Measurements from ENCODE around the gene JAKMIP2.
"Not testable (repeated sequence)": the region's sequence is repeated elsewhere in the genome, so short reads cannot be mapped to it uniquely, and the experiment has no call there.

The JAKMIP2 gene

DNA sequence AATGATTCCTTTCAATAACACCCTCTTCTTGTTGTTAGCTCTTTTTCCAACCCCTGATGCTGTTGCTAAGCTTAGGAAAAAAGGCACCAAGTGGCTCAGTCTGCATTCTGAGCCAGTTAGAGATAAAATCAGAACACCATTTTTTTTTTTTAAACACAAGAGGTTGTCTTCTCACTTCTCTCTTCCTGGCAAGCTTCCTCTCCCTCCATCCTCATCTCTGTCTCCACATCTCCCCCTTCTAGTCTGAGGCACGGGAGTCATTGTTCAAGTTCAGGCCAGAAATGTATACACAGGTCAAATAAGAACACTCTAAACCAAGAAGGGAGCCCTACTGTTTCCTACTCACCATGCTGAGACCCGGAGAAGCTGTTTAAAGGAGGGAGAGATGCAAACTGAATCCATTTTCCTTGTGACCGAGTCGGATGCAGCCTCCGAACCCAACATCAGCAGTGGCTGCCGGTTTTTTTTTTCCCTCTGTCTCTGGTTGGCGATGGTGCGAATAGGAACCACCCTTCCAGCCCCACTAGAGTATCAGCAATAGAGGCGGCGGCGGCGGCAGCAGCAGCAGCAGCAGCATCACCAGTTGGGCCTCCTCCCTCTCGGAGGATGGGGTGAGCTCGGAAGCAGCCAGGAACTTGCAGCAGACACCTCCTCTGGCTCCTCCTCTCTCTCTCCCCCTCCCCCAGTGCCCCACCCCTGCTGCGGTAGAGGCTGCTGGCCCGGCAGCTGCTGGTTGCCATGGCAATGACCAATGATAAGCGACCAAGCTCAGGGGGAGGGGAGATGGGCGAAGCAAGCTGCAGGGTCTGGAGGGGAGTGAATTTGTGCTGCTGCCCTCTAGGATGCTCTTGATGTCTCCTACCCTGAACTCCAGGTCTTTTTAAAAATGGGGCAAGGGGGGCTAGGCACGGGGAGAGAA, at the start of gene JAKMIP2:
Gene JAKMIP2 (minus strand): TSS at position 619 of the 919 bp plus-strand sequence. CDS start 110,922 bp downstream, outside the sequence.
- DNase-seq, result peak; percentile 63

DNA sequence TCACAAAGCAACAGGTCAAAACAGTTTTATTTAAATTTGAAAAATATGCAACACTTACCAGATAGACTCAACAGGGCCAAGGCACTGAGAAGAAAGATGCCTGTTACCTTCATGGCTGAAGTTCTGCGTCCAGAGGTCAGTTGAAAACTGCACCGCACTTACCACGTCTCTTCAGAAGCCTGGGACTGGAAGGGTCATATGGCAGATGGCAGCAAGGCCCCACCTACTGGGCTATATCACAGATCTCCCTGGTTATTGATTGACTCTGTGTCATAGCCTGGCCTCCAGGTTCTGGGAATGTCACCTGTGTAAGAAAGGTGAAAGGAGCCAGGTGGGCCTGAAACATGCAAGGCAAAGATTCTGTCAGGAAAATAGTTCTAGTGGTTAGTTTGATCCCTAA, 48.9 kb upstream of the JAKMIP2 start, which contains the start of gene SPINK1:
Gene SPINK1 (minus strand): TSS at position 207 of the 400 bp plus-strand sequence. CDS start 94 bp downstream, at position 113.
- no peak for DNase-seq

DNA sequence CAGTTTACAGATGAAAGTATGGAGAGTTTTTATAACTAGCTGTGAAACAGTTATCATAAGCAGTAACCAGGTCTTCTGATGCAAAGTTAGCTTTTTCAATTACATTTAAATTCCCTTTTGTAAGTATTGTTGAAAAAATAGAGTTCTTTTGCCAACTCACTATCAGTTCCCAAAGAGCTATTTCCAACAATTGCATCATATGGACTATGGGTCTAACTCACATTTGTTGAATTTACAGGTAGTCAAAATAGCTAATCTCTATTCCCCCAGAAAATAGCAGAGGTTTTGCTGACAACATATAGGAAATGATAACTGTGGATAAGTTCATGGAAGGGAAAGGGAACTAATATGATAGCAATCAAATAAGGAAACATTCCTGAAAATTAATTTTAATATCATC, 47.5 kb upstream of the JAKMIP2 start:
- DNase-seq, result no peak

DNA sequence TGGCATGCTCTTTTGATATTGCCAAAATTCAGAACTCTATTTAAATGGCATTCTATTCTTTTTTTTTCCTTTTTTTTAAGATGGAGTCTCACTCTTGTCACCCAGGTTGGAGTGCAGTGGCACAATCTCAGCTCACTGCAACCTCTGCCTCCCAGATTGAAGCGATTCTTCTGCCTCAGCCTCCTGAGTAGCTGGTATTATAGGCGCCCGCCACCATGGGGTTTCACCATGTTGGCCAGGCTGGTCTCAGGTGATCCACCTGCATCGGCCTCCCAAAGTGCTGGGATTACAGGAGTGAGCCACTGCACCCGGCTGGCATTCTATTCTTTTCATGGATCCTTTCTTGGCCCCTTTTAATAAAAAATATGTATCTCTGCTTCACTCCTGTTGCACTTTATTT, 44.5 kb upstream of the JAKMIP2 start:
- not testable (repeated sequence) for DNase-seq

DNA sequence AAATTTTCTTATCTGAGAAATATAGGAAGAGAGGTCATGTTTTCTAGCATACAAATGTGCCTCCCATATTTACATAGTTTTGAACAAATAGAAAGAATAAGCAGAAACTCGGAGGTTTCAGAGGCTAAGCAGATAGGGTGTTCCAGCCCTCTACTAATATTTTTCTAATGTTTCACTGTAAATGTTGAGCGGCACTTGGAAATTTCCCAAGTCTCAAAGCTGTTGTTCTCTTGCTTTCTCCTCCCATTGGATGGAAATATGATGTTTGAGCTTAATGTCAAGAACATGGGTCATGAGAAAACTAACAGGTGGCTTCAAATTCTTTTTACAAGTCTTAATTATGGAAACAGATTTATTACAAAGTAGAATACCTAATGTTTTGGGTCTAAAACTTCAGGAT, 43.8 kb upstream of the JAKMIP2 start:
- DNase-seq, result no peak

DNA sequence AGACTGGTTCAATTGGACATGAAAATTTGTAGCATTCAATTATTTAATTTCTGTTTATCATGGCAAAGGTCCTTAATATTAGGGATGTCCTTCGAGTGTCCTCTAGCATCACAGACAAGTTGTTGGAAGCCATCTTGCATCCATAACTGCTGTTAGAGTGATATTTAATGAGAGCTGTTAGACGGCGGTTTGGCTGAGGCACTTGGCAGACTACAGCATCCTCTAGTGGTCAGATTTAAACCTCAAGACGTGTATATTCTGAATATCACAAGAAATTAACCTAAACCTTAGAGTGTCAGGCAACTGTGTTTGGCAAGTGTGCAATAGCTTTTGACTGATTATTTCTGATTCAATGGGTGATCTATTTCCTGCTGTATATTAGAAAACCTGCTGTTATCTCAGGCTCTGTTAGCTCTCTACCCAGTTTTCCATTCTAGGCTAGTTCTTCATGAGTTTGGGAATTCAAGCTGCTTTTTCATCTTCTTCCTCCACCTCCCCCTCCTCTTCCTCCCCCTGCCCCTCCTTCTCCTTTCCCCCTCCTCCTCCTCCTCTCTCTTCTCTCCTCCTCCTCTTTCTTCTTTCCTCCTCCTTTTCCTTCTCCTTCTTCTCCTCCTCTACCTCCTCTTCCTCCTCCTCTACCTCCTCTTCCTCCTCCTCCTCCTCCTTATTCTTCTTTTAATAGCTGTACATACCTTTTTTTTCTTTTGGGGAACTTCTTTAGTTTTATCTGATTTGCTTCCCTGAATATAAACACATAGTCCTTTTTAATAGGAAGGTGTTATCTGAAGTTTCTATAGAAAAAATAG, 40.4 kb upstream of the JAKMIP2 start:
- no peak for DNase-seq

DNA sequence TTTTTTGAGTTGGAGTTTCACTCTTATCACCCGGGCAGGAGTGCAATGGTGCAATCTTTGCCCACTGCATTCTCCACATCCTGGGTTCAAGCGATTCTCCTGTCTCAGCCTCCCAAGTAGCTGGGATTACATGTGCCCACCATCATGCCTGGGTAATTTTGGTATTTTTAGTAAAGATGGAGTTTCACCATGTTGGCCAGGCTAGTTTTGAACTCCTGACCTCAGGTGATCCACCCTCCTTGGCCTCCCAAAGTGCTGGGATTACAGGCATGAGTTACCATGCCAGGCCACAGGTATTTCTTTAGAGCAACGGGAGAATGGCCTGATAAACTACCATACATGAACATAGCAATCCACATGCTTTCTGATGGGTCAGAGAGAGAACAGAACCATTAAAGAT, 39.7 kb upstream of the JAKMIP2 start:
- not testable (repeated sequence) for DNase-seq

DNA sequence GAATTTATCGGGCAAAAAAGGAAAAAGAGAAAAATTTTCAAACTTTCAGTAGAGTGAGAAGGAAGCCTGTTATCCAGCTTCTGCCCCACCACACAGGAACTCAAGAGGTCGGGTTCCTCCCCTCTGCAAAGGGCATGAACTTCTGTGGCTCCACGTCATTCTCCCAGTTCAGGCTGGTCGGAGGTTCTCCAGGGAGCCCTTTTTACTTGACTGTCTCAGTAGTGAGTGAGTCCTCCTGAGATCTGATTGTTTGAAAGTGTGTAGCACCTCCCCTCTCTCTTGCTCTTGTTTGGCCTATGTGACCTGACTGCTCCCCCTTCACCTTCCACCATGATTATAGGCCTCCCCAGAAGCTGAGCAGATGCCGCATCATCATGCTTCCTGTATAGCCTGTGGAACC, 39.2 kb upstream of the JAKMIP2 start:
- DNase-seq, result no peak

DNA sequence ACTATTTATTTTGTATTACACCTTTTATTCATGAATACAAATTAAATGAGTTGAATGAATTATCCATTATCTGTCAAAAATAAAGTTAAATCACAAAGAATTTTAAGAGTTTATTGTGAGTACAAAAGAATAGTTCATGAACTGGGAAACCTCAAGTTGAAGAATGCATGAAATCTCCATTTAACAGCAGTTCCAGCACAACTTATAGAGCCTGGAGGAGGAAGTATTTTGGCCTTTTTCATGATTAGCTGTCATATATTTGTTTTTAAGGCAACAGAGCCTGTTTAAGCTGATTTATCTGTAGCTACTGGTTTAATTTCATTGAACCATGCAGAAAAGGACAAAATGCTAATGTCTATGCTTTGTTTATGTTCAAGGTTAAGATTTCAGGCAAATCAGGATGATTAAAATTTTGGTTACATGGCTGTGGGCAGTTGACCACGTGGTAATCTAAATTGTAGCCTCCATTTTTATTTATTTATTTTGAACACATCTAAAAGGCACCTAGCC, 36.8 kb upstream of the JAKMIP2 start:
- DNase-seq, result no peak

DNA sequence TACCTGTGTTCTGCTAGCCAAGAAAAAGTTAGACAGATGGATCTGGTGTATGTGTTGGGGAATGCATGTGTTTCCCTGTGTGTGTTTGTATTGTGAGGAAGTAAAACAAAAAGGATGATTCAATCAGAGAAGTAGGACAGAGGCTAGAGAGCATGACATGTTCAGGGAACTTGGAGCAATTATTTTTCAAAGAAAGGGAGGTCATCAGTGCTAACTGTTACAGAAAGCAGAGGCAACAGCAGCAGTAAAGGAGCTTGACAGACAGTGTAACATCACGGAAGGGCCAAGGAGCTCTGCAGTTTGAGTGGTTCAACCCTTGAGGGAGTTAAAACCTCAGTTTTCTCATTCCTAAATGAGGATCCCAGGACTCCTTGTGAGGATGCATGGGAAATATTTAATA, 35.8 kb upstream of the JAKMIP2 start:
- no peak for DNase-seq

DNA sequence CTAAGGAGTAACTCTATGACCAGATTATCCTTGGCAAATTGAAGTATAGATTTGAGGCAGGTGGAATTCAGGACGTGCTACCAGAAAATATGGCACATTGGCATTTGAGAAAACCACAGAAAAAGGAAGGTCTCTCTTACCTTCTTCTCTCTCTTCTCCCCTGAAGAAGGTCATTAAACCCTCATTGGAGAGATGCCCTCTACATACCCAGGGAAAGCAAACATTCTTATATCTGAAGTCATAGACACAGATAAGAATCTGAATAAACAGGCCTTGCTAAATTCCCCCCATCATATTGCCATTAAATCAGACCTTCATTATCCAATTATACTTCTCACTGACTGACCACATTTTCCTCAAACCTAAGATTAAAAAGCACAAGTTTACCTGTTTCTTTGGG, 31.2 kb upstream of the JAKMIP2 start:
- no peak for DNase-seq

DNA sequence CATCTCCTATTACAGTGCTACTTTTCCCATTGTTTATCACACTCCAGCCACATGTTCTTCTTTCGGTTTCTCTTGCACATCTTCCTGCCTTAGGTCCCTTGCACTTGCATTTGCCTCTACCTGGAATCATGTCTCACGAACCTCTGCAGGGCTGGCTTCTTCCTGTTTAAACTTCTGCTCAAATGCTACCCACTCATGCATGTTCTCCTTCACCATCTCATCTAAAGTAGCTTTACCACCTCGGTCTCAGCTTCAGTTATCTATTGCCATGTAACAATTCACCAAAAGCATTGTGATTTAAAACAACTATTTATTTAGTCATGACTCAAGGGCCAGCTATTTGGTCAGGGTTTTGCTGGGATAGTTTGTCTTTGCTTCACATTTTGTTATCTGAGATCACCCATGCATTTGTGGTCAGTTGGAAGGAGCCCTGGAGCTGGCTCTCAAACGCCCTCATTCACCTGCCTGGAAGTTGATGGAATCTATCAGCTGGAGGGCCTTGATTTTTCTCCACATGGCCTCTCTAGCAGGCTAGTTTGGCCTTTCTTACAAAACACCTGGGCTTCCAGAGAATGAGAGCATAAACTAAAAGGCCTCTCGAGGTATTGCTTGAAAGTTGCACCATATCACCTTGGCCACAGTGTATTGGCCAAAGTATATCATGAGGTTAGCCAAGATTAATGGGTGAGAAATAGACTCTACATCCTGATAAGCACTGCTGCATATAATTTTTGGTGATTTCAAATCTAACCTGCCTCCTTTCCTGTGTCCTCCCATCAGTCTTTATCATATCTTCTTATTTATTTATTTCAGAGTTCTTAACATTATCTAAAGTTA, 27.5 kb upstream of the JAKMIP2 start:
- DNase-seq, result no peak

DNA sequence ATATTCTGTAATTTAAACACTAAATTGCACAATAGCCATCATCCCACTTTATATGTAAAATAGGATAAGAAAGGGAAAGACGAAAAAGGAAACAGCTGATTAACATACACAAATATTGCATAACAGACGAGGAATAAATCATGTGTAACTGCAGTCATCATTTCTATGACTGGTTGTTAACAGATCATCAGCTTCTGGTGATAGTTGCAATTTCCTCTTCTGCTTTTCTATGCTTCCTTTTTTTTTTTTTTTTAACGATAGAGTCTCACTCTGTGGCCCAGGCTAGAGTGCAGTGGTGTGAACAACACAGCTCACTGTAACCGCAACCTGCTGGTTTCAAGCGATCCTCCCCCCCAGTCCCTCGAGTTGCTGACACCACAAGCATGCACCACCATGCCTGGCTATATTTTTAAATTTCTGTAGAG, 22.5 kb upstream of the JAKMIP2 start:
- DNase-seq, result no peak

DNA sequence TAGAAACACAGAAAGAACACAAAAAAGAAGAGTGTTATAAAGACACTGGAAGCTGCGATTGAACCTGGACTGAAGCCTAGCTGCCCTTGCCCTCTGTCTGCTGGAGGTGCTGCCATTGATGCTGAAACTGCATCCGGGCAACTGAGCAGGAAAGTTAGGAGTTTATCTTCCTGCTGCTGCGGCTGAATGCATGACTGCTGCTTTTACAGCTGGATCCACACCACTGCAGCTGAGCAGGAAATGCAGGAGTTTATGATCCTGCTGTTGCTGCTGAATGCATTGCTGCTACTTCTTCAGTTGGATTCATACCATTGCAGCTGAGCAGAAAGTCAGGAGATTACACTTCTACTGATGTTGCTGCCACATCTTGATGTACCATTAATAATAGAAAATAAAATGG, 21.8 kb upstream of the JAKMIP2 start:
- DNase-seq, result no peak

DNA sequence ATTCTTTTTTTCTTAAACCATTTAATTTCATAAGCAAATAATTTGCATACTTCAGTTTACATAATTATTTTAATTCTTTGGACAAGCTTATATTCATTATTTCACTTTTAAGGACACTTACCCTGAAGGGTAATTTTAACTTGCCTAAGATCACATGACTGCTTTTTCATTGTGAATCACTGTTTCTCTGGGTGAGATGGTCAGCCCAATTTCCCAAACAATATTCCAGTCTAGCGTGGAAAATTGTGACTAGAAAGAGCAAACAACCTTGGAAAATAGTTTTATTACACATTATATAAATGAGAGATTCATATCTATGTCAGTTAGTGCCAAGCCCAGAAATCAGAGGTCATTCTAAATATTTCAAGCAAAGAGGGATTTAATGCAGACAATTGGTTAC, 21.4 kb upstream of the JAKMIP2 start:
- no peak for DNase-seq

DNA sequence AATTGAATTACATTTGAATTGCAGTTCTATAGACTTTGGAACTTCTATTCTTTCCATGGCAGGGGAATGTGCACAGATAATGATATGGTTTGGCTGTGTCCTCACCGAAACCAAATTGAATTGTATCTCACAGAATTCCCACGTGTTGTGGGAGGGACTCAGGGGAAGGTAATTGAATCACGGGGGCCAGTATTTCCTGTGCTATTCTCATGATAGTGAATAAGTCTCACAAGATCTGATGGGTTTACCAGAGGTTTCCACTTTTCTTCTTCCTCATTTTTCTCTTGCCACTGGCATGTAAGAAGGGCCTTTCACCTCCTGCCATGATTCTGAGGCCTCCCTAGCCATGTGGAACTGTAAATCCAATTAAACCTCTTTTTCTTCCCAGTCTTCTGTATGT, 20.6 kb upstream of the JAKMIP2 start:
- DNase-seq, result not testable (repeated sequence)

DNA sequence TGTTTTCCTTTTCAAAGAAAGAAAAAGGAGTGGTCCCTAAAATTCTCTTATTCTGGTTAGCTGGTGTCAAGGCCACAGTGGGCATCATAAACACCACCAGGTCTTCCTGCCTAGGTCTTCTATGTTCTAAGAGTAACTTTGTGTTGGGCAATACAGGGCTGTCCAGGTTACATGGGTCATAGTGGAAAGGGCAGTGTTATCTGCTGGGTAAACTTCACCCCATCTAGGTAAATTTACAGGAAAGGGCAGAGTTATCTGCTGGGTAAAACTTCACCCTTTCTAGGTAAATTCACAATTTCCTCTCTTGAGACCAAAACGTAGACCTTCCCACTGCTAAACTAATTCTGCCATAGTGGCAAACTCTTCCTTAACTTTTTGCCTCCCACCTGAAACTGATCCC, 18.9 kb upstream of the JAKMIP2 start:
- DNase-seq, result no peak

DNA sequence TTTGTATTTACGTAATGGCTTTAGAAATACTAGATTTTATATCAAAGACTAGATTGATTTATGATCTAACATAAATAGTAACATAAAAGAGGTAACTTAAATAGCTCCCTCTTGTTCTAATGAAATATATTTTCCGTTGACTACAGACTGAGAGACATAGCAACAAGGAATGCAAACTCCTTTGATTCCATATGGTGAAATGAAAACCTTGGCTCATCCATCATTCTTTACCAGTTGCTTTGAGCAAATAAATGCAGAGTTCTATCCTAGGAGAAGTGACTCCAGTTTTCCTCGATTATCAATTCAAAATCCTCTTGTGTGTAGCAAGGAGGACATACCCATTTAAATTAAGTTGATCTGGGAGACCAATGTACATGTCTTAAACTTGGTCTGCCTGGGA, 18.0 kb upstream of the JAKMIP2 start:
- DNase-seq, result no peak

DNA sequence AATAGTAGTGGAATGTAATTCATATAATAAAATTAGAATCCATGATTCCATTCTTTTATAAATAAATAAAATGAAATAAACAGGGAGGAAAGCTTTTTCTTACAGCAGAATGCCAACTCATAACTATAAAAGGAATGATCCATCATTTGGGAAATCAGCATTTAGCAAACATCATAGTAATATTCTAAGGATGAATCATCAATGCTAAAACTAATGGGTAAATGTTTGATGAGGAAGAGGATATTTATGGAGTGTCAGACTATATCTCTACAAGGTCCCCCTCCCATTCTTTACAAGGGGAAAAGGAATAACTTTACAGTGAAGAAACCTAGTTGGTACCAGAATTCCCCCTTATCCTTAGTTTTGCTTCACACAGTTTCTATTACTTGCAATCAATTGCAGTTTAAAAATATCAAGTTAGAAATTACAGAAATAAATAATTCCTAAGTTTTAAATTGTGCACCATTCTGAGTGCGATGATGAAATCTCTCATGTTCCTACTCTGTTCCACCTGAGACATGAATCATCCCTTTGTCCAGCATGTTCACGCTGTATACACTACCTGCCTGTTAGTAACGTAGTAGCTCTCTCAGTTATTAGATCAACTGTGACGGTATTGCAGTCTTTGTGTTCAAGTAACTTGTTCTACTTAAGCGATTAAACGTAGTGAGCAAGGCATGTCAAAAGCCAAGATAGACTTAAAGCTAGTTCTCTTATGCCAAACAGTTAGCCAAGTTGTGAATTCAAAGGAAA, 14.2 kb upstream of the JAKMIP2 start:
- DNase-seq, result no peak

DNA sequence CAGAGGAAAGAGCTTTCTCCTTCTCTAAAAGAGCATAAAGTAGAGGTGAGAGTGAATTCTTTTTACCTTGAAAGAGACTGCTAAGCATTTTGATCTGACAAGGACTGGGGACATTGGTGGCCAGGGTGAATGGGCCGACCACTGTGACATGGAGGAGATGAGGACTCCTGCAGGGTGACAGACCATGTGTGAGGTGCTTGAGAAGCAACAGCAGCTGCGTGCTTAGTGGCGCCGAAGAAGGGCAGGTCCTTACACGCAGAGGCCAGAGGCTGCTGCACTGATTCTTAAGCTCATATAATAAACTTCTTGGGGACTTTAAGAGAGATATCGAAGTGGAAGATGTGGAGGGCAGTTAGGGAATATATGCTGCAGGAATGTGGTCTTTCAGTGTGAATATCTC, 8.7 kb upstream of the JAKMIP2 start:
- no peak for DNase-seq

DNA sequence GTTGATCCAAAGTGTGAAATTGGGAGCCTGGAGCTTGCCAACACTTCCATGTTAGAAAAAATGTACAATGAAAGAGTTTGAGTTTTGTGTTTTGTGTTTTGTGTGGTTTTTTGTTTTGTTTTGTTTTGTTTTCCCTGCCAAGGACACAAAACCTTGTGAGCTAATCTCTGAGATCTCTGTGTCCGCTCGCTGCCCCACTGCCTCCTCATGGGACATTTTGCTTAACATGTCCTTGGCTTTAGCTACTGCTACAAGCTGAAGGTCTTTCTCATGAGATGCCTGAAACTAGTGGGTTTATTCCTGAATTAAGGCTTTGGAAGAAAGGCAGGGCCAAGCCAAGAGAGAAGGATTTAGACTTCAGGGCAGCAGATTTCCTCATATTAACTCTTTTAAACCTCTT, 7.3 kb upstream of the JAKMIP2 start:
- DNase-seq, result no peak

DNA sequence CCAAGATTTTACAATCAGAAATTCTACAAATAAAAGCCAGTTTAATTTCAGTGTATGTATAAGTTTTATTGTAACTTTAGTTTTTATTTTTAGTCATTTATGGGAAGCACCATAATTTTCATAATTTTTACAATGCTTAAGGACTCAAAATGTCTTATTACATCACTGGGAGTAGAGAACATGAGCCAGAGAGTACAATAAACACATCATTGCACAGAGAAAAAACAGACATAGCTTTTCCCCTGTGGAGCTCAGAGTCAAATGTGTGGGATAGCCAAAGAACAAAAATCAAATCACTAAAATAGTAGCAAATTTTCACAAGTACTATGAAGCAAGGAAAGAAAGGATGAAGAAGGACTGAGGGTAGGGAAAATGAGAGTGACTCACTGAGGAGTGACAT, 5.5 kb upstream of the JAKMIP2 start:
- no peak for DNase-seq

Data from activated CD4-positive, alpha-beta T cell treated with anti-CD3 and anti-CD28 coated beads for 1 hour (primary cell).